Neuronal stem cell (in vitro differentiated cells): ENCODE results near the gene BARX2.

Experiments used
- DNase-seq: peaks from one replicate; pipeline ENCODE4 v3.0.0-alpha.2; 2013; ENCODE audit warnings: low spot score
- H2AFZ ChIP-seq: one replicate; pipeline ENCODE4 v1.6.1; 2013; ENCODE audit warnings: mild to moderate bottlenecking, low read length, inconsistent platforms
- H2AK5ac ChIP-seq: 2 replicates; pipeline ENCODE4 v1.6.1; 2013; ENCODE audit warnings: low read depth, mild to moderate bottlenecking, inconsistent platforms, low read length, moderate library complexity, mixed read lengths
- H2BK120ac ChIP-seq: 2 replicates; pipeline ENCODE4 v1.6.1; 2013; ENCODE audit warnings: low read depth, mild to moderate bottlenecking, inconsistent platforms, low read length, moderate library complexity, mixed read lengths
- H2BK12ac ChIP-seq: one replicate; pipeline ENCODE4 v1.6.1; 2013; ENCODE audit warnings: low read length, inconsistent platforms
- H2BK15ac ChIP-seq: 2 replicates; pipeline ENCODE4 v1.6.1; 2013; ENCODE audit warnings: mild to moderate bottlenecking, low read length, inconsistent platforms, mixed read lengths
- H2BK5ac ChIP-seq: one replicate; pipeline ENCODE4 v1.6.1; 2013; ENCODE audit warnings: inconsistent platforms, mild to moderate bottlenecking, low read length, moderate library complexity
- H3K14ac ChIP-seq: one replicate; pipeline ENCODE4 v1.6.1; 2013; ENCODE audit warnings: low read length, inconsistent platforms
- H3K18ac ChIP-seq: 2 replicates; pipeline ENCODE4 v1.6.1; 2013; ENCODE audit warnings: low read length, inconsistent platforms
- H3K23ac ChIP-seq: 2 replicates; pipeline ENCODE4 v1.6.1; 2013; ENCODE audit warnings: low read depth, mild to moderate bottlenecking, mixed read lengths, low read length, inconsistent platforms; ENCODE audit not compliant: poor library complexity
- H3K27ac ChIP-seq: replicated peaks from 3 replicates; pipeline ENCODE4 v1.5.1; 2013; ENCODE audit warnings: low read length, inconsistent platforms
- H3K27me3 ChIP-seq, 3 experiments: 2 replicates each; pipeline ENCODE4 v1.6.1; 2013; ENCODE audit warnings: low read length in 3 of 3, mild to moderate bottlenecking in 2 of 3, inconsistent platforms in 1 of 3, low read depth in 1 of 3, mixed read lengths in 1 of 3, moderate library complexity in 1 of 3; ENCODE audit not compliant: control insufficient read depth in 3 of 3, insufficient read depth in 3 of 3
- H3K36me3 ChIP-seq, 2 donors: replicated peaks in 1 of 2; 2 replicates each; pipeline ENCODE4 v1.6.1; 2013; ENCODE audit warnings: low read length in 2 of 2; ENCODE audit not compliant: control insufficient read depth in 2 of 2, insufficient read depth in 2 of 2
- H3K4ac ChIP-seq: 2 replicates; pipeline ENCODE4 v1.6.1; 2013; ENCODE audit warnings: inconsistent platforms, mild to moderate bottlenecking, low read length, moderate library complexity
- H3K4me1 ChIP-seq, 2 donors: 1 replicate in 1 of 2; 2 replicates in 1 of 2; pipeline ENCODE4 v1.6.1; 2013; ENCODE audit warnings: low read length in 2 of 2, low read depth in 1 of 2; ENCODE audit not compliant: control insufficient read depth in 2 of 2, insufficient read depth in 1 of 2
- H3K4me2 ChIP-seq: one replicate; pipeline ENCODE4 v1.6.1; 2013; ENCODE audit warnings: mild to moderate bottlenecking, low read length, inconsistent platforms; ENCODE audit not compliant: insufficient read depth, poor library complexity, severe bottlenecking
- H3K4me3 ChIP-seq, 2 donors: 2 replicates each; pipeline ENCODE4 v1.5.1; 2013; ENCODE audit warnings: low read length in 2 of 2, mild to moderate bottlenecking in 2 of 2, inconsistent platforms in 1 of 2, moderate library complexity in 1 of 2
- H3K79me1 ChIP-seq: one replicate; pipeline ENCODE4 v1.6.1; 2013; ENCODE audit warnings: low read depth, mild to moderate bottlenecking, inconsistent platforms, low read length, moderate library complexity
- H3K9ac ChIP-seq: one replicate; pipeline ENCODE4 v1.6.1; 2013; ENCODE audit warnings: mild to moderate bottlenecking, low read depth, low read length, inconsistent platforms; ENCODE audit not compliant: poor library complexity
- H3K9me3 ChIP-seq, 2 donors: replicated peaks in 1 of 2; 2 replicates each; pipeline versions ENCODE3 to v1.6.1; 2013; ENCODE audit warnings: low read length in 2 of 2, mild to moderate bottlenecking in 2 of 2, inconsistent platforms in 1 of 2, low read depth in 1 of 2, mixed read lengths in 1 of 2, moderate library complexity in 1 of 2; ENCODE audit not compliant: control insufficient read depth in 2 of 2, insufficient read depth in 1 of 2
- H4K8ac ChIP-seq: one replicate; pipeline ENCODE4 v1.6.1; 2013; ENCODE audit warnings: low read depth, mild to moderate bottlenecking, inconsistent platforms, low read length, moderate library complexity
- H4K91ac ChIP-seq: one replicate; pipeline ENCODE4 v1.6.1; 2013; ENCODE audit warnings: low read length, low read depth, mild to moderate bottlenecking, inconsistent platforms; ENCODE audit not compliant: poor library complexity
- WGBS, 2 donors: extraction: QIAGEN DNeasy Blood & Tissue Kit; methylation state at CpG; one replicate each; pipeline ENCODE4 v1.1.7; 2013; ENCODE audit warnings: missing lambda C conversion rate in 2 of 2, mixed read lengths in 1 of 2; ENCODE audit not compliant: insufficient read length in 2 of 2, insufficient replicate concordance in 1 of 2; ENCODE audit errors: extremely low coverage in 2 of 2; 5-methylcytosine and 5-hydroxymethylcytosine counted together

Gene BARX2

DNA sequence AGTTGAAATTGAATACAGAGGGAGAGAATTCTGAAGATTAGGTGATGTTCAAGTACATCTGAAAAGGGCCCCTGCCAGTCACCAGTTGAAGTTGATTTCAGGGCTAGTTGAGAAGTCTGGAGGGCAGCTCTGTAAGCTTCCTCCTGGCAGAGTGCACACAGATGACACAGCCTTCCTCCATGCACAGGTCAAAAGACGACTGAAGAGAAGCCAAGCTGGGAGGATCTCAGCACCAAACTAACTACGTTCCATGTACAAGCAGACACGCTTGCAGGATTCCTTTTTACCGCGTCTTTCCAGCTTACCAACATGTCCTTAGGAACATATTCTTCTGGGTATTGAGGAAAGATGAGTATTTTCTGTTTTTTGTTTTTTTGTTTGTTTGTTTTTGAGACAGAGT, 7.9 kb downstream of the BARX2 start:
- H2BK15ac ChIP-seq, result no peak overlapping the region
- H3K9ac ChIP-seq, result no peak overlapping the region
- no peak overlapping the region for H3K23ac ChIP-seq
- no peak overlapping the region for H4K91ac ChIP-seq
- H4K8ac ChIP-seq, result no peak overlapping the region
- no peak overlapping the region for H3K4me3 ChIP-seq
- H3K79me1 ChIP-seq, result no peaks in the 10 kb centered on the region
- H2BK120ac ChIP-seq, result no peak overlapping the region
- DNase-seq, result no peak
- no peak overlapping the region for H3K27ac ChIP-seq
- H3K36me3 ChIP-seq, result no peaks in the 10 kb centered on the region
- no peak overlapping the region for H2BK5ac ChIP-seq
- H3K9me3 ChIP-seq, result no peaks in the 10 kb centered on the region
- H3K4me1 ChIP-seq, result peaks cover 0 to 1% of the 10 kb centered on the region in 2 donors
- no peak overlapping the region for H2AFZ ChIP-seq
- peaks cover 0 to 53% (median 2%) of the 10 kb centered on the region in 3 experiments for H3K27me3 ChIP-seq
- H3K14ac ChIP-seq, result no peak overlapping the region
- WGBS, 2 donors, result no CpG with 5 or more reads among the region's 5 CpGs
- no peak overlapping the region for H3K4me2 ChIP-seq
- H2BK12ac ChIP-seq, result no peak overlapping the region
- no peak overlapping the region for H3K4ac ChIP-seq
- H2AK5ac ChIP-seq, result no peak overlapping the region
- no peak overlapping the region for H3K18ac ChIP-seq

DNA sequence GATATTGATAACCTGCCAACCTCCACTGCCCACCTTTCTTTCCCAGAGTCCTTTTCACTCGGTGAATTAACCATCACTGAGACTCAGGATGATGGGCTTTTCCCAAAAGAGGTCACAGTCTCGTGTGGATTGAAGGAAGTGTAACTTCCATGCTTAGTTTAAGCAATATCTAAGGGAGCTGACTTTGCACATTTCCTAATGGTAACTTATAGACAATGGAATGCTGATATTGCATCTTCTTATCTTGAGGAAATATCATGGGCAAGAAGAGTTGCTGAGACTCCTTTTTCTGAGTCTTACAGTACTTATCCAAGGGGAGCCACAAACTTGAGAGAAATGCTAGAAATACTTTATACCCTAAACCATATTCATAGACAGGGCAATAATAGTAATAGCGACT, 8.8 kb downstream of the BARX2 start:
- peaks cover 0 to 43% (median 2%) of the 10 kb centered on the region in 3 experiments for H3K27me3 ChIP-seq
- no peak for DNase-seq
- no peak overlapping the region for H3K9ac ChIP-seq
- H3K4me3 ChIP-seq, result no peak overlapping the region
- H3K23ac ChIP-seq, result no peak overlapping the region
- H3K18ac ChIP-seq, result no peak overlapping the region
- H2BK15ac ChIP-seq, result no peak overlapping the region
- H4K8ac ChIP-seq, result no peak overlapping the region
- no peak overlapping the region for H3K27ac ChIP-seq
- no CpG with 5 or more reads among the region's 3 CpGs for WGBS, 2 donors
- peaks cover 0 to 1% of the 10 kb centered on the region in 2 donors for H3K4me1 ChIP-seq
- H2BK12ac ChIP-seq, result no peak overlapping the region
- H4K91ac ChIP-seq, result no peak overlapping the region
- no peaks in the 10 kb centered on the region for H3K9me3 ChIP-seq
- H3K4me2 ChIP-seq, result no peak overlapping the region
- H3K79me1 ChIP-seq, result no peaks in the 10 kb centered on the region
- no peak overlapping the region for H3K4ac ChIP-seq
- H2BK5ac ChIP-seq, result no peak overlapping the region
- no peaks in the 10 kb centered on the region for H3K36me3 ChIP-seq
- H3K14ac ChIP-seq, result no peak overlapping the region
- no peak overlapping the region for H2AK5ac ChIP-seq
- no peak overlapping the region for H2BK120ac ChIP-seq
- no peak overlapping the region for H2AFZ ChIP-seq

DNA sequence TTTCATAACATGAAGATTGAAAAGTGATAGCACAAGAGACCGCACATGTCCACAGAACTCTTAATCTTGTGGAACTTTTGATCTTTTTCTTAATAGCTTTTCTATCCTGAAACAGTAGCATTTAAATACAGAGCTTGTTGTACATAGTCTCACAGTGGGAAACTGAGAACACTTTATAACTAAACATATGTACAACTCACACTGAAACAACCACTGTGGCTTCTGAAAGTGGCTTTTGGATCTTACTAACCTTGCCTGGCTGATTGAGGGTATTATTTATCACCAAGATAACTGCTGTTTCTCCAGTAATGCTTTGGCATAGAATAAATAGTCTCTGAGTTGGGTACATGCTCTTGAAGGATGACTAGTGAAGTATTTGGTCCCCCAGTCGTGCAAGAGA, 10.2 kb downstream of the BARX2 start:
- peaks cover 0 to 34% (median 2%) of the 10 kb centered on the region in 3 experiments for H3K27me3 ChIP-seq
- H3K27ac ChIP-seq, result no peak overlapping the region
- no peak overlapping the region for H2BK12ac ChIP-seq

DNA sequence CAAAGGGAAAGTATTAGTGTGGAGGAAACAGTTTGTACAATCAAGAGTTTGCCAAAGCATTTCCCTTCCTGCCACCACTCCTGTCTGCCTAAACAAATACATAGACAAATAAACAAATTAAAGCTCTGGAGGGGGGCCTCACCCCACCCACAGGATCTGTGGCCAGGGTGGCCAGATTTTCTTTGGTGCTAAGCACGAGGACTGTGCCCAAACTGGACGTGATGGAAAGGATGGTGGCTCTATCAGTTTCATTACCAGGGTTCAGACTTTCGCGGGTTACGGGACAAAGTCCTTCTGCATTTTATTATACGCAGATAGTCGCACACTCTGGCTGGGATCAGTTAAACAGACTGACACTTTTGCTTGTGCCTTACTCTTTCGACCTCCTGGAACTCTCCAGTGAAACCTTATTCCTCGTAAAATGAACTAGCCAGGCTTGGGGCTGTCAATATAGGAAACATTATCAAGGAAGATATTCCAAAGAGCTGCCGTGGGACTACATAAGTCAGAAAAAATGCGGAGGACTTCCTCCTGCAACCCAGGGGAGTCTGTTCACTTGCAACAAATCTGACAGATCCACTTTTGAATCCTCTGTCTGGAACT, 11.2 kb downstream of the BARX2 start:
- Histone ChIP-seq H2BK12ac (no peak overlapping the region), H3K9me3 (no peaks in the 10 kb centered on the region), H3K79me1 (no peaks in the 10 kb centered on the region), H3K9ac (no peak overlapping the region), H3K4me3 (no peak overlapping the region), H2AK5ac (no peak overlapping the region), H4K8ac (no peak overlapping the region), H3K36me3 (no peaks in the 10 kb centered on the region), H2BK5ac (no peak overlapping the region), H2AFZ (no peak overlapping the region), H3K27me3 (peaks cover 0 to 35% (median 2%) of the 10 kb centered on the region in 3 experiments), H3K27ac (no peak overlapping the region), H2BK15ac (no peak overlapping the region), H3K23ac (no peak overlapping the region), H3K4me1 (peaks cover 0 to 1% of the 10 kb centered on the region in 2 donors), H3K4ac (no peak overlapping the region), H4K91ac (no peak overlapping the region), H2BK120ac (no peak overlapping the region), H3K14ac (no peak overlapping the region), H3K18ac (no peak overlapping the region), H3K4me2 (no peak overlapping the region)
- DNase-seq, result no peak
- no CpG with 5 or more reads among the region's 11 CpGs for WGBS, 2 donors

More for the DNA sequence above, 10.2 kb downstream of the BARX2 start:
- H3K79me1 ChIP-seq, result no peaks in the 10 kb centered on the region
- no peaks in the 10 kb centered on the region for H3K36me3 ChIP-seq
- DNase-seq, result no peak
- no peak overlapping the region for H3K14ac ChIP-seq
- no peak overlapping the region for H3K4ac ChIP-seq
- H3K23ac ChIP-seq, result no peak overlapping the region
- no peak overlapping the region for H3K9ac ChIP-seq
- H3K9me3 ChIP-seq, result no peaks in the 10 kb centered on the region
- no peak overlapping the region for H2BK5ac ChIP-seq
- H3K4me2 ChIP-seq, result no peak overlapping the region
- no peak overlapping the region for H3K18ac ChIP-seq
- peaks cover 0 to 1% of the 10 kb centered on the region in 2 donors for H3K4me1 ChIP-seq
- H2AFZ ChIP-seq, result no peak overlapping the region
- H3K4me3 ChIP-seq, result no peak overlapping the region
- H4K91ac ChIP-seq, result no peak overlapping the region
- H2BK15ac ChIP-seq, result no peak overlapping the region
- no peak overlapping the region for H2BK120ac ChIP-seq
- no peak overlapping the region for H4K8ac ChIP-seq
- WGBS, 2 donors, result no CpG with 5 or more reads among the region's 2 CpGs
- no peak overlapping the region for H2AK5ac ChIP-seq
